ENCODE data around the gene RHOT1.
"Not testable (repeated sequence)": the region's sequence is repeated elsewhere in the genome, so short reads cannot be mapped to it uniquely, and the experiment has no call there.

DNA sequence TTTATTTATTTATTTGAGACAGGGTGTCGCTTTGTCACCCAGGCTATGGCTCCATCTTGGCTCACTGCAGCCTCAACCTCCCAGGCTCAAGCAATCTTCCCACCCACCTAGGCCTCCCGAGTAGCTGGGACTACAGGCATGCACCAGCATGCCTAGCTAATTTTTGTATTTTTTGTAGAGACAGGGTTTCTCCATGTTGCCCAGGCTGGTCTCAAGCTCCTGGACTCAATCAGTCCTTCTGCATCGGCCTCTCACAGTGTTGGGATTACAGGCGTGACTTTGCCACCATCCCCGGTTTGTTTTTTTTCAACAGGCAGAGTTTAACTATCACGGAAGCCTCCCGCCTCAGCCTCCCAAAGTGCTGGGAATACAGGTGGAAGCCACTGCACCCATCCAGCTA is 13.8 kb upstream of the RHOT1 start:
- TF ChIP-seq, protein P1, sequence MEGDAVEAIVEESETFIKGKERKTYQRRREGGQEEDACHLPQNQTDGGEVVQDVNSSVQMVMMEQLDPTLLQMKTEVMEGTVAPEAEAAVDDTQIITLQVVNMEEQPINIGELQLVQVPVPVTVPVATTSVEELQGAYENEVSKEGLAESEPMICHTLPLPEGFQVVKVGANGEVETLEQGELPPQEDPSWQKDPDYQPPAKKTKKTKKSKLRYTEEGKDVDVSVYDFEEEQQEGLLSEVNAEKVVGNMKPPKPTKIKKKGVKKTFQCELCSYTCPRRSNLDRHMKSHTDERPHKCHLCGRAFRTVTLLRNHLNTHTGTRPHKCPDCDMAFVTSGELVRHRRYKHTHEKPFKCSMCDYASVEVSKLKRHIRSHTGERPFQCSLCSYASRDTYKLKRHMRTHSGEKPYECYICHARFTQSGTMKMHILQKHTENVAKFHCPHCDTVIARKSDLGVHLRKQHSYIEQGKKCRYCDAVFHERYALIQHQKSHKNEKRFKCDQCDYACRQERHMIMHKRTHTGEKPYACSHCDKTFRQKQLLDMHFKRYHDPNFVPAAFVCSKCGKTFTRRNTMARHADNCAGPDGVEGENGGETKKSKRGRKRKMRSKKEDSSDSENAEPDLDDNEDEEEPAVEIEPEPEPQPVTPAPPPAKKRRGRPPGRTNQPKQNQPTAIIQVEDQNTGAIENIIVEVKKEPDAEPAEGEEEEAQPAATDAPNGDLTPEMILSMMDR (conservative IDR thresholded peaks at IDR 0.05; ENCODE audit: low read depth, low read length) = not testable (repeated sequence)
- not testable (repeated sequence) for TF ChIP-seq EZH2 (IDR thresholded peaks at IDR 0.05; ENCODE audit: low read length, unreplicated experiment); EZH2phosphoT487 (IDR thresholded peaks at IDR 0.05; ENCODE audit: borderline replicate concordance, low read length)
